ENCODE results near the gene OTOR.

The OTOR gene

DNA sequence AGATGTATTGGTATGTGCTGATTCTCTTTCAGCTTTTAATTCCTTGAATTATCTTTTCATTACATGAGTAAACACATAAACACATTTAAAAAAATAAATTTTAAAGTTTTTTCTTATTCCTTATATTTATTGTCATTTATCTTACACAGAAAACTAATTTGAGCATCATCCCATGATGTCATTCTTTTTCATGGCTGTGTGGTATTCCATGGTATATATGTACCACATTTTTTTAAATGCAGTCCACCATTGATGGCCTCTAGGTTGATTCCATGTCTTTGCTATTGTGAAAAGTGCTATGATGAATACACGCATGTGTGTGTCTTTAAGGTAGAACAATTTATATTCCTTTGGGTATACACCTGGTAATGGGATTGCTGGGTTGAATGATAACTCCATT, 33.3 kb downstream of the OTOR start:
- TF ChIP-seq ZFX (IDR thresholded peaks at IDR 0.05; ENCODE audit: borderline replicate concordance) = no peak
- TF ChIP-seq, protein P1, sequence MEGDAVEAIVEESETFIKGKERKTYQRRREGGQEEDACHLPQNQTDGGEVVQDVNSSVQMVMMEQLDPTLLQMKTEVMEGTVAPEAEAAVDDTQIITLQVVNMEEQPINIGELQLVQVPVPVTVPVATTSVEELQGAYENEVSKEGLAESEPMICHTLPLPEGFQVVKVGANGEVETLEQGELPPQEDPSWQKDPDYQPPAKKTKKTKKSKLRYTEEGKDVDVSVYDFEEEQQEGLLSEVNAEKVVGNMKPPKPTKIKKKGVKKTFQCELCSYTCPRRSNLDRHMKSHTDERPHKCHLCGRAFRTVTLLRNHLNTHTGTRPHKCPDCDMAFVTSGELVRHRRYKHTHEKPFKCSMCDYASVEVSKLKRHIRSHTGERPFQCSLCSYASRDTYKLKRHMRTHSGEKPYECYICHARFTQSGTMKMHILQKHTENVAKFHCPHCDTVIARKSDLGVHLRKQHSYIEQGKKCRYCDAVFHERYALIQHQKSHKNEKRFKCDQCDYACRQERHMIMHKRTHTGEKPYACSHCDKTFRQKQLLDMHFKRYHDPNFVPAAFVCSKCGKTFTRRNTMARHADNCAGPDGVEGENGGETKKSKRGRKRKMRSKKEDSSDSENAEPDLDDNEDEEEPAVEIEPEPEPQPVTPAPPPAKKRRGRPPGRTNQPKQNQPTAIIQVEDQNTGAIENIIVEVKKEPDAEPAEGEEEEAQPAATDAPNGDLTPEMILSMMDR (IDR thresholded peaks at IDR 0.05) = no peak
- H3K27ac ChIP-seq = no peak overlapping the region

DNA sequence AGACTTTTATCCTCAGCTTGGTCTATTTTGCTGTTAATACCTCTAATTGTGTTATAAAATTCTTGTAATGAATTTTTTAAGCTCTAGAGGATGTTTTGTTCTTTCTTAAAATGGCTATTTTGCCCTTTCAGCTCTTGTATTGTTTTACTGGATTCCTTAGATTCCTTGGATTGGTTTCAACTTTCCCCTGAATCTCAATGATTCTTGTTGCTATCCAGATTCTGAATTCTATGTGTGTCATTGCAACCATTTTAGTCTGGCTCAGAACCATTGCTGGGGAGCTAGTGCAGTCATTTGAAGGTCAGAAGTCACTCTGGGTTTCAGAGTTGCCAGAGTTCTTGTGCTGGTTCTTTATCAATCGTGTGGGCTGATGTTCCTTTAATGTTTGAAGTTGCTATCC, 37.1 kb downstream of the OTOR start:
- TF ChIP-seq, protein P1 (IDR thresholded peaks at IDR 0.05) = no peak
- no peak for TF ChIP-seq ZFX (IDR thresholded peaks at IDR 0.05; ENCODE audit: borderline replicate concordance)
- no peak overlapping the region for H3K27ac ChIP-seq
